Karpas-422 (cell line): Measurements from ENCODE around the gene PCSK5. TPM values are rescaled to one million over a fixed set of nuclear protein-coding genes. Genes with fewer than 3 reads are reported as not detected.

Source experiments
- DNase-seq: peaks from one replicate; pipeline ENCODE4 v3.0.0-alpha.2; 2015
- H2AFZ ChIP-seq: fragments of 200-600 bp; sonication (generic); 2 replicates; pipeline ENCODE4 v1.6.1; 2014; ENCODE audit warnings: antibody characterized with exemption, low read length, mixed read lengths
- H3K27ac ChIP-seq: fragments of 200-600 bp; sonication (generic); 2 replicates; pipeline ENCODE4 v1.5.1; 2014; ENCODE audit warnings: mild to moderate bottlenecking, low read length, moderate library complexity
- H3K27me3 ChIP-seq: fragments of 200-600 bp; sonication (generic); 2 replicates; pipeline ENCODE4 v1.6.1; 2014; ENCODE audit warnings: low read length, mixed read lengths
- H3K36me3 ChIP-seq: fragments of 200-600 bp; sonication (generic); 2 replicates; pipeline ENCODE4 v1.6.1; 2014; ENCODE audit warnings: low read length, mixed read lengths; ENCODE audit not compliant: insufficient read depth
- H3K4me1 ChIP-seq: fragments of 200-600 bp; sonication (generic); 2 replicates; pipeline ENCODE4 v1.6.1; 2014; ENCODE audit warnings: mild to moderate bottlenecking, low read length, mixed read lengths
- H3K4me2 ChIP-seq: fragments of 200-600 bp; sonication (generic); 2 replicates; pipeline ENCODE4 v1.6.1; 2014; ENCODE audit warnings: low read length, low read depth, mild to moderate bottlenecking; ENCODE audit not compliant: poor library complexity, severe bottlenecking
- H3K4me3 ChIP-seq: fragments of 200-600 bp; sonication (generic); 2 replicates; pipeline ENCODE4 v1.5.1; 2014; ENCODE audit warnings: mild to moderate bottlenecking, antibody characterized with exemption, low read length, mixed read lengths
- H3K79me2 ChIP-seq: fragments of 200-600 bp; sonication (generic); 2 replicates; pipeline ENCODE4 v1.6.1; 2014; ENCODE audit warnings: mild to moderate bottlenecking, low read length, mixed read lengths
- H3K9ac ChIP-seq: fragments of 200-600 bp; sonication (generic); 2 replicates; pipeline ENCODE4 v1.6.0; 2014; ENCODE audit warnings: low read length
- H3K9me2 ChIP-seq: fragments of 200-600 bp; sonication (generic), shearing (Covaris generic); replicated peaks from 2 replicates; pipeline ENCODE4 v1.6.0; 2014; ENCODE audit warnings: mild to moderate bottlenecking, low read length, moderate library complexity; ENCODE audit not compliant: insufficient read depth
- H3K9me3 ChIP-seq: fragments of 300-700, 200-600 bp; sonication (generic); 2 replicates; pipeline ENCODE4 v1.6.1; 2014; ENCODE audit warnings: low read length, mixed read lengths
- H4K20me1 ChIP-seq: fragments of 200-600 bp; sonication (generic); 2 replicates; pipeline ENCODE4 v1.6.1; 2014; ENCODE audit warnings: mild to moderate bottlenecking, antibody characterized with exemption, low read length, low read depth; ENCODE audit not compliant: insufficient read depth
- total RNA-seq: library from RNA; depleted of rRNA; stranded (reverse); fragments of >200 nt; shearing (Covaris generic); gene quantifications from 2 replicates; pipeline ENCODE4 v1.2.3, GENCODE V29; 2014; ENCODE audit warnings: low replicate concordance

The PCSK5 gene
- total RNA-seq, 1 experiment from 2014 or later: not detected

GRCh38 chr9:76191493-76191892 is 301.0 kb downstream of the PCSK5 start:
- H3K4me2 ChIP-seq: no peak overlapping the region
- no peaks in the 10 kb centered on the region for H3K79me2 ChIP-seq
- no peak overlapping the region for H3K4me3 ChIP-seq
- no peak overlapping the region for H2AFZ ChIP-seq
- no peaks in the 10 kb centered on the region for H3K9me2 ChIP-seq
- no peaks in the 10 kb centered on the region for H3K4me1 ChIP-seq
- no peak overlapping the region for H3K27ac ChIP-seq
- H3K9me3 ChIP-seq: no peaks in the 10 kb centered on the region
- no peaks in the 10 kb centered on the region for H3K27me3 ChIP-seq
- H3K36me3 ChIP-seq: no peaks in the 10 kb centered on the region
- DNase-seq: no peak
- no peak overlapping the region for H3K9ac ChIP-seq
- H4K20me1 ChIP-seq: no peaks in the 10 kb centered on the region

DNA sequence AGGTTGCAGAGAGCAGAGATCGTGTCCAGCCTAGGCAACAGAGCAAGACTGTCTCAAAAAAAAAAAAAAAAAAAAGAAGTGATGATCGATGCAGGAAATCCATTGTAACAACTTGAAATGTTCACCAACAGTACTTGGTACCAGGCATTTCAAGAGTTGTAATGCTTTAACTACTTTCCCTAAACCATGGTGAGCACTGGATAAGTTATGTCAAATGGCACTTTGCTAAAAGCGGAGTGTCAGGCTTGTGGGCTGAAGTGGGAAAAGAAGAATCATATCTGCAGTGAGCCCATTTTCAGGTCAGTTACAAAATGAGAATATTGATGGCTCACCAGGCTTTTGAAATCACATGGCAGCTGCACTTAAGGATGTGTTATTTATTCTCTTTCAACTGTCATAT is 301.5 kb downstream of the PCSK5 start:
- no peaks in the 10 kb centered on the region for H3K9me2 ChIP-seq
- no peak overlapping the region for H3K9ac ChIP-seq
- no peaks in the 10 kb centered on the region for H3K36me3 ChIP-seq
- H2AFZ ChIP-seq: no peak overlapping the region
- H3K27me3 ChIP-seq: no peaks in the 10 kb centered on the region
- DNase-seq: no peak
- no peaks in the 10 kb centered on the region for H3K9me3 ChIP-seq
- no peak overlapping the region for H3K27ac ChIP-seq
- H3K4me1 ChIP-seq: no peaks in the 10 kb centered on the region
- no peak overlapping the region for H3K4me3 ChIP-seq
- no peaks in the 10 kb centered on the region for H3K79me2 ChIP-seq
- no peaks in the 10 kb centered on the region for H4K20me1 ChIP-seq
- H3K4me2 ChIP-seq: no peak overlapping the region

DNA sequence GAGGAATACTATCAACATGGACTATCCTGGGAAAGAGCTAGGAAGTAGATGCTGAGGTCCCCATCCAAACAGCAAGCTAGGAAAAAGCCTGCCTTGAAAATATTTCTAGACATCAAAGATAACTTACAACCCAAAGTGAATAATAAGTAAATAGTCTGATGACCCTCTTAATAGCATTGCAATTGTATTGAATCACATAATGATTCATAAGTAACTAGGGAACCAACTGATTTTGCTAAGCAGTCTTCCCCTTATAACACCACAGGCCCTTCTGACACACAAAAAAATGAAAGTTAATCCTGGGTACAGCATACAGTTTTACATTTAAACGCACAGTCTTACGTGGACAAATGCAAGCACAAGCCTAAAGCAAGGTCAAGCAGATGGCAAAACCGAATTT is 304.4 kb downstream of the PCSK5 start:
- Histone ChIP-seq H3K4me3 (no peak overlapping the region), H3K4me1 (no peaks in the 10 kb centered on the region), H3K79me2 (no peaks in the 10 kb centered on the region), H3K27me3 (no peaks in the 10 kb centered on the region), H3K27ac (no peak overlapping the region), H3K9me3 (no peaks in the 10 kb centered on the region), H3K9ac (no peak overlapping the region), H3K4me2 (no peak overlapping the region), H3K36me3 (no peaks in the 10 kb centered on the region), H4K20me1 (no peaks in the 10 kb centered on the region), H2AFZ (no peak overlapping the region), H3K9me2 (no peaks in the 10 kb centered on the region)
- no peak for DNase-seq

DNA sequence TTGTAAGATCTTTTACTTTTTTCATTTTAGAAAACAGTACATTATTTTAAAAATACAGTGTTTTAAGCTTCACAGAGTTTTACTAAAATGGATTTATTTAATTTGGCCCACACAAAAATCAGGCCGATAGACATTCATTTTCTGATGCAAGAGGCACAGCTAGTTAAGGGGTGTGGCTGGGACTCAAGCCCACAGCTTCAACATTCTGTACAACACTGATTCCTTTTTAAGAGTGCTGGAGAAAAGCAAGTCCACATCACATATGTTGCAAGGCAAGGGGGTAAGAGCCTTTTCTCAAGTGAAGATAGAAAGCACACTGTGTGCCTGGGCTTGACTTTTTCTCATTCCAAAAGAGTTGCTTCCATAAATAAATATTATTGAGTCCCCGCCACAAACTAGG is 307.9 kb downstream of the PCSK5 start:
- no peak overlapping the region for H2AFZ ChIP-seq
- no peaks in the 10 kb centered on the region for H3K36me3 ChIP-seq
- no peak for DNase-seq
- H3K4me1 ChIP-seq: no peaks in the 10 kb centered on the region
- H3K27me3 ChIP-seq: no peaks in the 10 kb centered on the region
- H3K27ac ChIP-seq: no peak overlapping the region
- H3K9ac ChIP-seq: no peak overlapping the region
- no peaks in the 10 kb centered on the region for H4K20me1 ChIP-seq
- H3K9me2 ChIP-seq: no peaks in the 10 kb centered on the region; the same call in 1 of the 2 replicates
- H3K4me3 ChIP-seq: no peak overlapping the region
- no peaks in the 10 kb centered on the region for H3K9me3 ChIP-seq
- H3K79me2 ChIP-seq: no peaks in the 10 kb centered on the region
- H3K4me2 ChIP-seq: no peak overlapping the region

GRCh38 chr9:76200315-76200714 is 309.8 kb downstream of the PCSK5 start:
- Histone ChIP-seq H4K20me1 (no peaks in the 10 kb centered on the region), H3K9ac (no peak overlapping the region), H3K36me3 (no peaks in the 10 kb centered on the region), H3K4me2 (no peak overlapping the region), H3K27me3 (no peaks in the 10 kb centered on the region), H3K9me3 (no peaks in the 10 kb centered on the region), H3K4me1 (no peaks in the 10 kb centered on the region), H3K27ac (no peak overlapping the region), H3K9me2 (no peaks in the 10 kb centered on the region; the same call in 1 of the 2 replicates), H3K4me3 (no peak overlapping the region), H3K79me2 (no peaks in the 10 kb centered on the region), H2AFZ (no peak overlapping the region)
- no peak for DNase-seq

GRCh38 chr9:76200745-76201144 is 310.3 kb downstream of the PCSK5 start:
- H3K4me2 ChIP-seq: no peak overlapping the region

DNA sequence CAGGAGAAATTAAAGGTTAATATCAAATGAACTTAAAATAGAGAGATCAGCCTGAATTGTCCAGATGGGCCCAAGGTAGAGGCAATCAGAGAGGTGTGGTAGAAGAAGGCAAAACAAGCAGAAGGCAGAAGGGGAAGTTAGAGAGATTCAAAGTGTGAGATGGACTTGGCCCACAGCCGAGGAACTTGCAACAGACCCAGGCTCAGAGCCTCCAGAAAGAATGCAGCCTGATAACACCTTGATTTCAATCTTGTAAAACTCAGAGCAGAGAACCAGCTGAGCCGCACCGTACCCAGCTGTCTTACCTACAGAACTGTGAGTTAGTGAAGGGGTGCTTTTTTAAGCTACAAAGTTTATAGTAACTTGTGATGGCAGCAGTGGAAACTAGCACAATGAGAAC is 312.9 kb downstream of the PCSK5 start:
- H4K20me1 ChIP-seq: no peaks in the 10 kb centered on the region
- no peak overlapping the region for H3K4me2 ChIP-seq
- peak; percentile 44 for DNase-seq
- H3K4me1 ChIP-seq: no peaks in the 10 kb centered on the region
- no peaks in the 10 kb centered on the region for H3K79me2 ChIP-seq
- no peaks in the 10 kb centered on the region; the same call in 1 of the 2 replicates for H3K9me2 ChIP-seq
- no peaks in the 10 kb centered on the region for H3K27me3 ChIP-seq
- no peak overlapping the region for H3K9ac ChIP-seq
- H3K36me3 ChIP-seq: no peaks in the 10 kb centered on the region
- no peak overlapping the region for H3K27ac ChIP-seq
- H3K4me3 ChIP-seq: no peak overlapping the region
- no peaks in the 10 kb centered on the region for H3K9me3 ChIP-seq
- no peak overlapping the region for H2AFZ ChIP-seq

More at GRCh38 chr9:76200745-76201144, 310.3 kb downstream of the PCSK5 start:
- Histone ChIP-seq H3K4me1 (no peaks in the 10 kb centered on the region), H3K27ac (no peak overlapping the region), H2AFZ (no peak overlapping the region), H3K9me2 (no peaks in the 10 kb centered on the region; the same call in 1 of the 2 replicates), H3K4me3 (no peak overlapping the region), H3K9ac (no peak overlapping the region), H3K36me3 (no peaks in the 10 kb centered on the region), H3K27me3 (no peaks in the 10 kb centered on the region), H4K20me1 (no peaks in the 10 kb centered on the region), H3K79me2 (no peaks in the 10 kb centered on the region), H3K9me3 (no peaks in the 10 kb centered on the region)
- DNase-seq: no peak

DNA sequence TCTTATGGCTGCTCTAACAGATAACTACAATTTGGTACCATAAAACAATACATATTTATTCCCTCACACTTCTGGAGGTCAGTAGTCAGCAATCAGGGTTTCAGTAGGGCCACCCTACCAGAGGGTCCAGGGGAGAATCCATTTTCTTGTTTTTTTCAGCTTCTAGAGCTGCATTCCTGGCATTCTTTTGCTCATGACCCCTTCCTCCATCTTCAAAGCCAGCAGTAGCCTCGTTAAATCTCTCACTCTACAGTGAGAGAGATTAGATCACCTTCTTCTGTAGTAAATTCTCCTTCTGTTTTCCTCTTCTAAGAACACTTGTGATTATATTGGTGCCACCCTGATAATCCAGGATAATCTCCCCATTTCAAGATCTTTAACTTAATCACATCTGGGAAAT is 316.3 kb downstream of the PCSK5 start:
- Histone ChIP-seq H3K9me3 (no peaks in the 10 kb centered on the region), H3K9ac (no peak overlapping the region), H3K9me2 (no peaks in the 10 kb centered on the region), H4K20me1 (no peaks in the 10 kb centered on the region), H3K79me2 (no peaks in the 10 kb centered on the region), H3K4me3 (no peak overlapping the region), H3K27me3 (no peaks in the 10 kb centered on the region), H2AFZ (no peak overlapping the region), H3K4me2 (no peak overlapping the region), H3K27ac (no peak overlapping the region), H3K4me1 (no peaks in the 10 kb centered on the region), H3K36me3 (no peaks in the 10 kb centered on the region)
- no peak for DNase-seq

- Histone ChIP-seq H3K27ac (no peak overlapping the region), H3K4me1 (no peaks in the 10 kb centered on the region), H3K27me3 (no peaks in the 10 kb centered on the region), H3K4me3 (no peak overlapping the region), H3K9me3 (no peaks in the 10 kb centered on the region), H3K4me2 (no peak overlapping the region), H3K9ac (no peak overlapping the region), H3K36me3 (no peaks in the 10 kb centered on the region), H2AFZ (no peak overlapping the region), H3K79me2 (no peaks in the 10 kb centered on the region), H4K20me1 (no peaks in the 10 kb centered on the region), H3K9me2 (no peaks in the 10 kb centered on the region)
- DNase-seq: no peak
Measured at GRCh38 chr9:76213751-76214150, 323.3 kb downstream of the PCSK5 start.
